GM23338 (cell line): Measurements from ENCODE around the gene SERINC5.

Experiments used
- CTCF ChIP-seq, 2 experiments: fragments of 200-600 bp in 1 of 2; sonication (generic) in 1 of 2; conservative IDR thresholded peaks; 2 replicates each; pipeline versions ENCODE4 v1.5.1 to v1.6.1; 2016 to 2017; ENCODE audit warnings: antibody characterized with exemption in 2 of 2, low read depth in 2 of 2, mild to moderate bottlenecking in 2 of 2, moderate library complexity in 1 of 2
- EZH2 ChIP-seq: fragments of 200-600 bp; sonication (generic); IDR thresholded peaks from one replicate; pipeline ENCODE4 v1.8.0; 2017; ENCODE audit warnings: antibody characterized with exemption, mild to moderate bottlenecking, low read depth; ENCODE audit not compliant: unreplicated experiment
- EZH2phosphoT487 ChIP-seq: fragments of 200-600 bp; sonication (generic); IDR thresholded peaks from one replicate; pipeline ENCODE4 v1.8.1; 2018; ENCODE audit warnings: antibody characterized with exemption; ENCODE audit not compliant: unreplicated experiment
- JUNB ChIP-seq: IDR thresholded peaks from one replicate; pipeline ENCODE4 v1.6.1; 2016; ENCODE audit warnings: antibody characterized with exemption; ENCODE audit not compliant: unreplicated experiment
- POLR2AphosphoS5 ChIP-seq: IDR thresholded peaks from 2 replicates; pipeline ENCODE4 v1.6.1; 2016; ENCODE audit warnings: antibody characterized with exemption, low read depth
- TF ChIP-seq, protein P1 (sequence below): IDR thresholded peaks from one replicate; pipeline ENCODE4 v1.6.1; 2018; ENCODE audit warnings: antibody characterized with exemption; ENCODE audit not compliant: unreplicated experiment
- TF ChIP-seq, protein P2 (sequence below): IDR thresholded peaks from 2 replicates; pipeline ENCODE4 v1.6.1; 2016; ENCODE audit warnings: antibody characterized with exemption
- TF ChIP-seq, protein P3 (sequence below): fragments of 250-450 bp; sonication (Bioruptor Pico); IDR thresholded peaks from 2 replicates; pipeline ENCODE4 v1.5.0; 2020; ENCODE audit warnings: mild to moderate bottlenecking, moderate library complexity

DNA sequence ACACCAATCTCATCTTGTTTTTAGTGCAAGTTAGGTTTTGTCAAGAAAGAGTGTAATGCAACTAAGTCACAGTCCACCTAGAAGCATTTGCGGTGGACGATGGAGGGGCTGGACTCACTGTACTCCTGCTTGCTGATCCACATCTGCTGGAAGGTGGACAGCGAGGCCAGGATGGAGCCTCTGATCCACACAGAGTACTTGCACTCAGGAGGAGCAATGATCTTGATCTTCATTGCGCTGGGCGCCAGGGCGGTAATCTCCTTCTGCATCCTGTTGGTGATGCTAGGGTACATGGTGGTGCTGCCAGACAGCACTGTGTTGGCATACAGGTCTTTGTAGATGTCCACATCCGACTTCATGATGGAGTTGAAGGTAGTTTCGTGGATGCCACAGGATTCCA, 43.8 kb upstream of the SERINC5 start:
- TF ChIP-seq CTCF (conservative IDR thresholded peaks at IDR 0.05; ENCODE audit: low read depth in 2 of 2) (no peak), EZH2phosphoT487 (no peak), EZH2 (no peak), POLR2AphosphoS5 (no peak), JUNB (no peak)
- TF ChIP-seq, protein P1, sequence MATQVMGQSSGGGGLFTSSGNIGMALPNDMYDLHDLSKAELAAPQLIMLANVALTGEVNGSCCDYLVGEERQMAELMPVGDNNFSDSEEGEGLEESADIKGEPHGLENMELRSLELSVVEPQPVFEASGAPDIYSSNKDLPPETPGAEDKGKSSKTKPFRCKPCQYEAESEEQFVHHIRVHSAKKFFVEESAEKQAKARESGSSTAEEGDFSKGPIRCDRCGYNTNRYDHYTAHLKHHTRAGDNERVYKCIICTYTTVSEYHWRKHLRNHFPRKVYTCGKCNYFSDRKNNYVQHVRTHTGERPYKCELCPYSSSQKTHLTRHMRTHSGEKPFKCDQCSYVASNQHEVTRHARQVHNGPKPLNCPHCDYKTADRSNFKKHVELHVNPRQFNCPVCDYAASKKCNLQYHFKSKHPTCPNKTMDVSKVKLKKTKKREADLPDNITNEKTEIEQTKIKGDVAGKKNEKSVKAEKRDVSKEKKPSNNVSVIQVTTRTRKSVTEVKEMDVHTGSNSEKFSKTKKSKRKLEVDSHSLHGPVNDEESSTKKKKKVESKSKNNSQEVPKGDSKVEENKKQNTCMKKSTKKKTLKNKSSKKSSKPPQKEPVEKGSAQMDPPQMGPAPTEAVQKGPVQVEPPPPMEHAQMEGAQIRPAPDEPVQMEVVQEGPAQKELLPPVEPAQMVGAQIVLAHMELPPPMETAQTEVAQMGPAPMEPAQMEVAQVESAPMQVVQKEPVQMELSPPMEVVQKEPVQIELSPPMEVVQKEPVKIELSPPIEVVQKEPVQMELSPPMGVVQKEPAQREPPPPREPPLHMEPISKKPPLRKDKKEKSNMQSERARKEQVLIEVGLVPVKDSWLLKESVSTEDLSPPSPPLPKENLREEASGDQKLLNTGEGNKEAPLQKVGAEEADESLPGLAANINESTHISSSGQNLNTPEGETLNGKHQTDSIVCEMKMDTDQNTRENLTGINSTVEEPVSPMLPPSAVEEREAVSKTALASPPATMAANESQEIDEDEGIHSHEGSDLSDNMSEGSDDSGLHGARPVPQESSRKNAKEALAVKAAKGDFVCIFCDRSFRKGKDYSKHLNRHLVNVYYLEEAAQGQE = no peak
- TF ChIP-seq, protein P2, sequence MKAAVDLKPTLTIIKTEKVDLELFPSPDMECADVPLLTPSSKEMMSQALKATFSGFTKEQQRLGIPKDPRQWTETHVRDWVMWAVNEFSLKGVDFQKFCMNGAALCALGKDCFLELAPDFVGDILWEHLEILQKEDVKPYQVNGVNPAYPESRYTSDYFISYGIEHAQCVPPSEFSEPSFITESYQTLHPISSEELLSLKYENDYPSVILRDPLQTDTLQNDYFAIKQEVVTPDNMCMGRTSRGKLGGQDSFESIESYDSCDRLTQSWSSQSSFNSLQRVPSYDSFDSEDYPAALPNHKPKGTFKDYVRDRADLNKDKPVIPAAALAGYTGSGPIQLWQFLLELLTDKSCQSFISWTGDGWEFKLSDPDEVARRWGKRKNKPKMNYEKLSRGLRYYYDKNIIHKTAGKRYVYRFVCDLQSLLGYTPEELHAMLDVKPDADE = no peak
- TF ChIP-seq, protein P3, sequence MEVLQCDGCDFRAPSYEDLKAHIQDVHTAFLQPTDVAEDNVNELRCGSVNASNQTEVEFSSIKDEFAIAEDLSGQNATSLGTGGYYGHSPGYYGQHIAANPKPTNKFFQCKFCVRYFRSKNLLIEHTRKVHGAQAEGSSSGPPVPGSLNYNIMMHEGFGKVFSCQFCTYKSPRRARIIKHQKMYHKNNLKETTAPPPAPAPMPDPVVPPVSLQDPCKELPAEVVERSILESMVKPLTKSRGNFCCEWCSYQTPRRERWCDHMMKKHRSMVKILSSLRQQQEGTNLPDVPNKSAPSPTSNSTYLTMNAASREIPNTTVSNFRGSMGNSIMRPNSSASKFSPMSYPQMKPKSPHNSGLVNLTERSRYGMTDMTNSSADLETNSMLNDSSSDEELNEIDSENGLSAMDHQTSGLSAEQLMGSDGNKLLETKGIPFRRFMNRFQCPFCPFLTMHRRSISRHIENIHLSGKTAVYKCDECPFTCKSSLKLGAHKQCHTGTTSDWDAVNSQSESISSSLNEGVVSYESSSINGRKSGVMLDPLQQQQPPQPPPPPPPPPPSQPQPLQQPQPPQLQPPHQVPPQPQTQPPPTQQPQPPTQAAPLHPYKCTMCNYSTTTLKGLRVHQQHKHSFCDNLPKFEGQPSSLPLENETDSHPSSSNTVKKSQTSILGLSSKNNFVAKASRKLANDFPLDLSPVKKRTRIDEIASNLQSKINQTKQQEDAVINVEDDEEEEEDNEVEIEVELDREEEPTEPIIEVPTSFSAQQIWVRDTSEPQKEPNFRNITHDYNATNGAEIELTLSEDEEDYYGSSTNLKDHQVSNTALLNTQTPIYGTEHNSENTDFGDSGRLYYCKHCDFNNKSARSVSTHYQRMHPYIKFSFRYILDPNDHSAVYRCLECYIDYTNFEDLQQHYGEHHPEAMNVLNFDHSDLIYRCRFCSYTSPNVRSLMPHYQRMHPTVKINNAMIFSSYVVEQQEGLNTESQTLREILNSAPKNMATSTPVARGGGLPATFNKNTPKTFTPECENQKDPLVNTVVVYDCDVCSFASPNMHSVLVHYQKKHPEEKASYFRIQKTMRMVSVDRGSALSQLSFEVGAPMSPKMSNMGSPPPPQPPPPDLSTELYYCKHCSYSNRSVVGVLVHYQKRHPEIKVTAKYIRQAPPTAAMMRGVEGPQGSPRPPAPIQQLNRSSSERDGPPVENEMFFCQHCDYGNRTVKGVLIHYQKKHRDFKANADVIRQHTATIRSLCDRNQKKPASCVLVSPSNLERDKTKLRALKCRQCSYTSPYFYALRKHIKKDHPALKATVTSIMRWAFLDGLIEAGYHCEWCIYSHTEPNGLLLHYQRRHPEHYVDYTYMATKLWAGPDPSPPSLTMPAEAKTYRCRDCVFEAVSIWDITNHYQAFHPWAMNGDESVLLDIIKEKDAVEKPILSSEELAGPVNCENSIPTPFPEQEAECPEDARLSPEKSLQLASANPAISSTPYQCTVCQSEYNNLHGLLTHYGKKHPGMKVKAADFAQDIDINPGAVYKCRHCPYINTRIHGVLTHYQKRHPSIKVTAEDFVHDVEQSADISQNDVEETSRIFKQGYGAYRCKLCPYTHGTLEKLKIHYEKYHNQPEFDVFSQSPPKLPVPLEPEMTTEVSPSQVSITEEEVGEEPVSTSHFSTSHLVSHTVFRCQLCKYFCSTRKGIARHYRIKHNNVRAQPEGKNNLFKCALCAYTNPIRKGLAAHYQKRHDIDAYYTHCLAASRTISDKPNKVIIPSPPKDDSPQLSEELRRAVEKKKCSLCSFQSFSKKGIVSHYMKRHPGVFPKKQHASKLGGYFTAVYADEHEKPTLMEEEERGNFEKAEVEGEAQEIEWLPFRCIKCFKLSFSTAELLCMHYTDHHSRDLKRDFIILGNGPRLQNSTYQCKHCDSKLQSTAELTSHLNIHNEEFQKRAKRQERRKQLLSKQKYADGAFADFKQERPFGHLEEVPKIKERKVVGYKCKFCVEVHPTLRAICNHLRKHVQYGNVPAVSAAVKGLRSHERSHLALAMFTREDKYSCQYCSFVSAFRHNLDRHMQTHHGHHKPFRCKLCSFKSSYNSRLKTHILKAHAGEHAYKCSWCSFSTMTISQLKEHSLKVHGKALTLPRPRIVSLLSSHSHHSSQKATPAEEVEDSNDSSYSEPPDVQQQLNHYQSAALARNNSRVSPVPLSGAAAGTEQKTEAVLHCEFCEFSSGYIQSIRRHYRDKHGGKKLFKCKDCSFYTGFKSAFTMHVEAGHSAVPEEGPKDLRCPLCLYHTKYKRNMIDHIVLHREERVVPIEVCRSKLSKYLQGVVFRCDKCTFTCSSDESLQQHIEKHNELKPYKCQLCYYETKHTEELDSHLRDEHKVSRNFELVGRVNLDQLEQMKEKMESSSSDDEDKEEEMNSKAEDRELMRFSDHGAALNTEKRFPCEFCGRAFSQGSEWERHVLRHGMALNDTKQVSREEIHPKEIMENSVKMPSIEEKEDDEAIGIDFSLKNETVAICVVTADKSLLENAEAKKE = no peak
